HG02798 (cell line): ENCODE results near the gene CXCL12.

Experiments
- ATAC-seq: cut with Tn5 transposase; IDR thresholded peaks from one replicate; pipeline ENCODE4 v1.9.1; 2021; ENCODE audit warnings: mild to moderate bottlenecking; ENCODE audit not compliant: unreplicated experiment, poor library complexity

CXCL12 gene

DNA sequence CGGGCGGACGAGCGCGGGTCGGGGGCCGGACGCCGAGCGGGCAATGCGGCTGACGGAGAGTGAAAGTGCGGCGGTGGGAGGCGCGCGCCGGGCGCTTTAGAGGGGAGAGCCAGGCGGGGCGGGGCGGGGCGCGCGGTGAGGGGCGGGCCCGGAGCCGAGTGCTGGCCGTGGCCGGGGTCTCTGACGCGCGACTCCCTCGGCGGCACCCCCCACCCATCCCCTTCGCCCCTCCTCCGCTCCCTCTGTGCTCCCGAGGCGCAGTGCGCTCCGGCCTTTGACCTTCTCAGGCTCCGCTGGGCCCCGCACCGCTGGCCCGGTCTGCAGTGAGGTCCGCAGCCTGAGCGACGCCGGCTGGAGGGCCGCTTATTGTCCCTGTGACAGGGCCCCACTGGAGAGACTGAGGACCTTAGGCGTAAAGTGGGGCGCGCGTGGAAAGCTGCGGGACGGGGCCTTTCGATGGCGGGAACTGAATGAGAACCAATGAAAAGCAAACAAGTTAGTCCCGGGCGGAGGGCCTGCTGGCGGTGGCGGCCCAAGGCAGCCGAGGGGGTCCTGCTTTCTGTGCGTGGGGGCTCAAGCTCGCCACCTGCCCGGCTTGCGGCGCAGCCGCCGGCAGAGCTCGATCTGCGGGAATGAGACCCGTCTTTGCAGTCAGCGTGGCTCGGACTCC is at the start of gene CXCL12:
CXCL12 (minus strand) TSS at position 72 of the 670 bp plus-strand sequence. CDS start 92 bp downstream, outside the sequence.
- no peak for ATAC-seq

DNA sequence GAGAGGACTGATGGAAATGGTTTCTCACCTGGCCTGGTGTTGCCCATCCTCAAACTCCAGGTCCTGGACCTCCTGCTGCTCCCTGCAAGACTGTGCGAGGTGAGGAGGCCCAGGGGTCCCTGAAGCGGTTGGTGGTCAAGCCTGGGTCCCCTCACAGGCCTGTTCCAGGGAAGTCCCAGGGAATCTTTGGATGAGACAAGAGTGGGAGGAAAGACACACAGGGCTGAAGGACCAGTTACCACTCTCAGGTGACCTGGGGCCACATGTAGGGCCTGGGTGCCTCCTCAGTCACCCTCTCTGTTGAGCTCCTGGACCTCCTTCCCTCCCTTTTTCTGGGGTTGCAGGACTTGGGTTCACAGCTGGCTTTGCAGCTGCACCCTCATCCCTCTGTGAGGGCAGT is 42.6 kb upstream of the CXCL12 start:
- no peak for ATAC-seq

DNA sequence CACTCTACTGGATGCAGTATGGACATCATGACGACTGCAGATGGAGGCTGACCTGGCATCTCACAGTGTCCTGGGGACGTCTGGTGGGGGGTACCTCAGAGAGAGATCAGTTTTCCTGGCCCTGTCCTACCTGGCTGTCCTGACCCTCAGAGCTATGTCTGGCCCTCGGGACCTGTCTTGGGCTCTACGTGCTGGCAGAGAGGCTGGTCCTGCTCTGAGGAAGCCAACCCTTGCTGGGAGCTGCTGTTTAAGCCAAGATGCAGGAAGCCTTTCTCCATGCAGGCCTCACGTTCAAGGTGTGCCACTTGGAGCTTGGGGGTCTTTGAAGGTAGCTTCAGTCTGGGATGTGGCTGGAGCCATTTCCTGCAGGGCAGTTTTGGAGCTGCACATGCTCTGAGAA is 42.1 kb upstream of the CXCL12 start:
- no peak for ATAC-seq

DNA sequence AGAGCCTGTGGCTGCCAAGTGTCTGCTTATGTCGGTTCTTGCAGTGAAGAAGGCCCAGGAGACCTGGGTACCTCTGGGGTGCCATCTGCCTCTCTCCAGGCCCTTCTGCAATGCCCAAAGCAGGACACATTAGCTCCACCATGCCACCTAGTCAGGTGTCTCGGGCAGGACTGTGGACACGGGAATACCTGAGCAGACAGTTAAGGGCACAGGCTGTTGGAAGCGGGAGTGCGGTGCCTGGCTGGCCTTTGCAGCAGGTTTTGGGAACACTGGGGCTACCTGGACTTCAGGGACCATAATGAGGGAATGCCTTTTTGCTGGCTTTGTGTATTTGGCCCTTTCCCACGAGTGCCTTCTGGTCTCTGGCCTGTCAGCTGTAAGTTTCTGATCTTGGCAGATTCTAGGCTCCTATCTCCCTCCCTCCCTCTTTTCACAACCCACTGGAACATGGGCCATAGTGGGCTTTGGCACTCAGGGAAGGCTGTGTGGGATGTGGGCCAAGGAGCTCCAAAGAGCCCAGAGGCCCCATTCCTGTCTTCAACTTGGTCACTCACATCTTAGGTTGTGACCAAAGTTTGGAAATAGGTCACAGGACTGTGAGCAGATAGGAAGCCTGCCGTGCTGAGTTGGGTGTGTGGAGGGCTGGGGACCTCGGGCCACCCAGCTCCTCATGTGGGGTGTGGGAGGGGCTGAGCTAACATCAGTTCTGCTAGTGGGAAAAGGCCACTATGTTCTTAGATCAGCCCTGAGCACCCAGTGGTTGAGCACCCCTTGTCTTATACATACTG is 41.5 kb upstream of the CXCL12 start:
- no peak for ATAC-seq

DNA sequence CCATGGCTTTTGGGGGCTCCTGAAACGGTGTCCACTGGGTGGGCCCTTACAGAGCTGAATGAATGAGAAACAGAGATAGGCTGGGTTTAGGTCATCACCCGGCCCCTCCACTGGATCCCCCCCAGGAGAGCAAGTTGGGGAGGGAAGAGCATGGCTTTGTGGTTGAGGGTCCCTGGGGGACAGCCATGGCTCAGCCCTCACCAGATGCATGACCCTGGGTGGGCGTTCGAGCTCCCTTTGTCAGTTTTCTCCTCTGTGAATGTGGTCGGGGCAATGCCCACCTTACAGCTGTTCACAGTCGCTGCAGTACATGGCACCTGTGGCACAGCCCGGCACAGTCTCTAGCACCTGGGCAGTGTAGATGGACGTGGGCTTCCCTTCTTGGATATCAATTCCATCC is 40.6 kb upstream of the CXCL12 start:
- no peak for ATAC-seq

DNA sequence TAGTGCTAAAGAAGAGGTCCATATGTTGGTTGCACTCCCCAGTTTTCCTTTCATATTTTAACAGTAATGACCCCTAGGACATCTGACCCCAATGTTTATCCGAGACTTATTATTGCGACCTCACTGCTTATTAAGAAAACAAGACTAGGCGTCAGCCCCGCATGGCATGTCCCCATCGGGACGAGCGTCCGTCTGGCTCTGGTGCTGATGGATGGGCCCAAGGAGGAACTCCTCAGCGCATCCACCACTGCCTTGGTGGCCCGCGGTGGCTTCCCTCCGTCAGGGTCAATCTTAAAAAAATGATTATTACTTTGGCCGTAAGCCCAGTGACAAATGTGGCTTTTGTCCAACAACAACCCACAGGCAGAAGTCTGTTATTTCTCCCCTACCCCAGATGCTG is 40.1 kb upstream of the CXCL12 start:
- no peak for ATAC-seq

DNA sequence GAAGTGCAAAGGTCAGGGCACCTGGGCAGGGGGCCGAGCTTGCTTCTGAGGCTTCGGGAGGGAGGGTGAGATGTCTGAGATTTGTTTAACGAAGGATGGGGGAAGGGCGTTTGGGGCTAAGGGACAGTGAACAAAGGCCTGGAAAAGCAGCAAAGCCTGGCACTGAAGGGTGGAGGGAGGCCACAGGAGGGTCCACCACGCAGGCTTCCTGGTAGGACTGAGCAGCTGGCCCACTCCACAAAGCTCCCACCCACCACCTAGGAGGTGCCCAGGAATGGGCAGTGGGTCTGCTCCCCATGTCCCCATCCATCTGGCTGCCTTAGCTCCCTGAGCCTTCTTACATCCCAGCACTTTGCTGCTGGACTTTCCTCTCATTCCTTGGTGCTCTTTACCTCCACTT is 39.4 kb upstream of the CXCL12 start:
- ATAC-seq, result no peak

DNA sequence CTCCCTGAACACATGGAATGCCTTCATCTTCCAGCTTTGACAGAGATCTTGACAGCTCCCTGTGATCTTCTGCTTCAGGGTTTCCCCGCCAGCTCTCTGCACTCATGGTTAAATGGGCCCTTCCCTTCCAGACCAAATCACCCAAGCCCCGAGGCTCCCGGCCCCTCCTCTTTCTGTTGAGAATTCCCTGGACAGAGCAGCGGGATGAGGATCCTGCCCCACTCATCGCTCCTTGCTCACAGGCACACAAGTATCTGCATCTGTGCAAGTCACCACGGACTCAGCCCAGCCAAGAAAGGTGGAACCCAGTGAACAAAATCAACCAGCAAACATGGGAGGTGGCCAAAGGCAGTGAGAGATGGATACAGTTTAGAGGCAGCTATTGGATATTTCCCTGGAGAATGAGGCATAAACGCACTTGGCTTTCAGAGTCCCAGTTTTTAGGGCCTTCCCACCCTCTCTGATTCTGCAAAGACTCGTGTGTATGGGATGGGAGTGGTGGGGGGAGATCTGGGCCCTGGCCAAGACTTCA is 37.7 kb upstream of the CXCL12 start:
- ATAC-seq, result no peak

DNA sequence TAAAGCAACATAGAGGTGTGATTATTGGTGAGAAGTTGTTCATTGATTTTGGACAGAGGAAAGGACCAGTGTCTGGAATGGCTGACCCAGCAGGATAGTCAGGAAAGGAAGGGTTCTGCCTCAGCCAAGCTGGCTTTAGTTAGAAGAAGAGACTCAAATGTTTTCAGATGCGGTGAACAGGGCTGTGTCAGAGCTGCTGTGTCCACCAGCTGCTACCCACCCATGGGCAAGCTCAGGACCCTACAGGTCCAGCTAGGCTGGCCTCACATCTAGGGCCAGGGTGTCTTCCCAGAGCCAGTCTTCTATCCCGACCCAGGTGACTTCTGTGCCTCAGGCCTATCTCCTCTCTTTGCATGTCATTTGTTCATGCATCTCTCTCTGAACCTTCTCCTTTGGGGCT is 37.3 kb upstream of the CXCL12 start:
- ATAC-seq, result no peak

DNA sequence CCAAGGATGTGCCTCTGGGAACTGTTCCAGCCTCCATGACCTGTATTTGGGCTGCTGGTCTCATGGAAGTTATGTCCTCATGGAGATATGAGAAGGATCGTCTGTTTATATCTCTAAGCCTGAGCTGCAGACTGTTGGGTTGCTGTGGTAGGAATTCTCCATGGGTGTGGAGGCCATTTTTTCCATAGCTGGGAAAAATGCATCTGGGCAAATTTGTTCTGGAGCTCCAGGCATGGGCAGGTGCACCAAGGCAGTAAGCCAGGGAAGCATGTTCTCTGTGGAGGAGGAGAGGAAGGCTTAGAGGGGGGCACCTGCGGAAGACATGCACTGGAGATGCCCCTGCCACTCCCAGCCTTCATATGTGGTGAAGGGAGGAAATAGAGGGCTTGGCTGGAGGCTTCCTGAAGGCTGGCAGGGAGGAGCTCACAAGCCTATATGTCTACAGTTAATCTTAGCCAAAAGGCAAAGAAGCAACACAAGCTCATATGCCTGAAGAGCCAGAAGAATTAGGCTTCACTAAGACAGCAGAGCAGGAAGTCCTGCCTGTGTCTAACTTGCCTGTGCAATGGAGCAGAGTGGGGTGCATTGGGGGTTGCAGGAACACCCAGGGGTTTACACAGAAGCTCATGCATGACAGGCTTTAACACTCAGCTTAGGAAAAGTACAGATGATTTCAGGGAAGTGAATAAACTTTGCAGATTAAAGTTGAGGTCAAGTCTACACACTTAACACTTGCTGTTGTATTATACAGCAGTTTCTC is 35.1 kb upstream of the CXCL12 start:
- no peak for ATAC-seq

DNA sequence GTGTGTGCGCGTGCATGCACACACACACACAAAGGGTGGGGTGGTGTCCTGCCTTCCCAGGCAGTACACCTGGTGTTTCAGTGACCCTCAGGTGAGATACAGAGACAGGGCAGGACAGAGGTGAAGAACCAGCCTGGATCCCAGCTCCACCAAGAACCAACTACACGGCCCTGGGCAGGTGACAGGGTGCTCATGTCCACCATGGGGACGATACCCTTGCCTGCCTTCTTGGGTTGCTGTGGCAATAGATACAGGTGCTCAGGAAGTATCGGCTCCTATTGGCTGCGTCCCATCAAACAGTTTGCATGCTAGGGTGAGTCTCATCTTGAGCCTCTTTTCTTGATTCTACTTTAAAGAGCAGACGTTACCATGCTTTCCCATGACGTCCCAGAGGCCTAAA is 33.7 kb upstream of the CXCL12 start:
- ATAC-seq, result no peak

DNA sequence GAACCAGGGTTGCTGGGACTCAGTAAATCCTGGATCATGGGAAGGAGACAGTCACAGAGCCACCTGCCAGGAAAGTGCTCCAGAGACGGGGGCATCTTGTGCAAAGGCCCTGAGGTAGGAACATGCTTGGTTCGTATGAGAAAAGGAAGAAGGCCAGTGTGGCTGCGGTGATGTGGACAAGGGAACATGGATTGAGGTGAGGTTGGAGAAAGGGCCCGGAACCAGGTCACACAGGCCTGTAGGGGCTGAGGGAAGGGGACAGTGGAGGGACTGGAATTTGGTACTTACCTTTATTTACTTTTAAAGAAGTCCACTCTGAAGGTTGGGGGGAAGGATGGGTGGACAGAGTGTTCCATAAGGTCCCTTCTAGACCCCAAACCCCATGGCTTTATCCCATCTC is 32.9 kb upstream of the CXCL12 start:
- no peak for ATAC-seq

DNA sequence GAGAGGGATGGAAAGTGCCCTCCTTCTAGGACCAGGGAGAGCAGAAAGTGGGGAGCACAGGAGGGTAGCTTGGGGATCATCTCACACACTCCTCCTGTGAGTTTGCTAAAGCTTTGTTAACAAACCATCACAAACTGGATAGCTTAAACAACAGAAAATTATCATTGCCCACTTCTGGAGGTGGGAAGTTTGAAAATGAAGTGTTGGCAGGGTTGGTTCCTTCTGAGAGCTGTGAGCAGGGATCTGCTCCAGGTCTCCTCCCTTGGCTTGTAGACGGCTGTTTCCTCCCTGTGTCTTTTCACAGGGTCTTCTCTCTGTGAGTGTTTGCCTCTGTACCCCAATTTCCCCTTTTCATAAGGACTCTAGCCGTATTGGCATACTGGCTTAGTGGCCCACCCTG is 32.0 kb upstream of the CXCL12 start:
- ATAC-seq, result no peak

DNA sequence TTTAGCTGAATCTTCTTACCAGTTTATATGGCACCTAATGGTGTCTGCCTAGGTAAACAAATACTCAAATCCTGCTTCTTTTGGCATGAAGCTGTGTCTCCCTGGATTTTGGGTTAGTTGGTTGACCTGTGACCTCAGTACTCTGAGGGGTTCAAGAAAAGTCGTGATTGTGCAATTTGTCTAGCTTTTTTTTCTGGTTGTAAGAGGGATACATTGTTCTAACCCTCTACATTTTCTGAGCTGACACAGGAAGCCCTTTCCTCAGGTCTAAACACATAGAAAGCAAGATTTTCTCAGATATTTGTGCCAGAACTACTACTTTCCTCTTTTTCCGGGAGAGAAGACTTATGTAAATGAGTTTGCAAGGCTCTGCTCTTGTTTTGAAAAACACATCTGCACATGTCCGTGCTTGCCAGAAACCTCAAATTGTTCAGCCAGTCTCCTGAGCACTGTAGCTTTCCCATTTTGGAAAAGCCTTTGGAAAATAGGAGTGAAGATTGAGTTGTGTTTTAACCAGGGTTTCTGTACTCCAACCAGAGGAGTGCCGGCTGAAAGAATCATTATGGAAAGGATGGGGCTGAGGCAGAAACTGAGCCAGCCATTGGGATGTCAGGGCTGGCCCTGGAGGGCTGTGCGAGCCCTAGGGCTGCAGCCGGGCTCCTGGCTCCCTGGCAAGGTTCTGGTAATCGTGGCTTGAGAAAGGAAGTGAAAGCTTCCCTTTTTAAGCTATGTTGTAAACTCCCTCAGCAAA is 31.3 kb upstream of the CXCL12 start:
- ATAC-seq, result no peak

DNA sequence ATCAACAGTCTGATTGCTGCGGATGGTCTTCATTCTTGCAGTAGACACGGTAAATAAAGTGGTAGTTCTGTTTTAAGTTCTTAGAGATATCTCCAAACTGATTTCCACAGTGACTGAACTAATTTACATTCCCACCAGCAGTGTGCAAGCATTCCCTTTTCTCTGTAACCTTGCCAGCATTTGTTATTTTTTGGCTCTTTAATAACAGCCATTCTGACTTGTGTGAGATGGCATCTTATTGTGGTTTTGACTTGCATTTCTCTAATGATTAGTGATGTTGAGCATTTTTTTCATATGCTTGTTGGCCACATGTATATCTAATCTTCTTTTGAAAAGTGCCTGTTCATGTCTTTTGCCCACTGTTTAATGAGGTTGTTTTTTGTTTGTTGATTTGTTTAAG is 30.2 kb upstream of the CXCL12 start:
- no peak for ATAC-seq

DNA sequence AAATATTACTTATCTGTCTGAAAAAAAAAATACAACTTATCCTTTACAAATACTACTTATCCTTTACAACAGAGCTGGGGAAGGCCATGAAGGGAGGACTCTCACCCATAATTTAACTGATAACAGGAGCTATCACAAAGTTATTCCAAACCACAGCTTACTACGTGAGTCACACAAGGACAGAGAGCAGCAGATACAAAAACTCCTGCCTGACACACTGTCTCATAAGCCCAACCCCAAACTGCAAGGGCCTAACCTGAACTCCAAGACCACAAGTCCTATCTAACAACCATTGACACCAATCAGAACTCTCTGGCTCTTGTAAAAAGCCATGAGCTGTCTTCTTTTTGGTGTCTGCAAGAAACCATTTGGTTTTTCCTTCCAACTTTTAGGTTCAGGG is 28.5 kb upstream of the CXCL12 start:
- no peak for ATAC-seq

DNA sequence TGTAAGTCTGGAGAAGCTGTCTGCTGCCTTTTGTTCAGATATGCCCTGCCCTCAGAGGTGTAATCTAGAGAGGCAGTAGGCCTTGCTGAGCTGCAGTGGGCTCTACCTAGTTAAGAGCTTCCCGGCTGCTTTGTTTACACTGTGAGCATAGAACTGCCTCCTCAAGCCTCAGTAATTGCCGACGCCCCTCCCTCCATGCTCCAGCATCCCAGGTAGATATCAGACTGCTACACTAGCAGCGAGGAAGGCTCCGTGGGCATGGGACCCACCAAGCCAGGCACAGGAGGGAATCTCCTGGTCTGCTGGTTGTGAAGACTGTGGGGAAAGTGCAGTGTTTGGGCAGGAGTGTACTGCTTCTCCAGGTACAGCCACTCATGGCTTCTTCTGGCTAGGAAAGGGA is 26.4 kb upstream of the CXCL12 start:
- no peak for ATAC-seq

DNA sequence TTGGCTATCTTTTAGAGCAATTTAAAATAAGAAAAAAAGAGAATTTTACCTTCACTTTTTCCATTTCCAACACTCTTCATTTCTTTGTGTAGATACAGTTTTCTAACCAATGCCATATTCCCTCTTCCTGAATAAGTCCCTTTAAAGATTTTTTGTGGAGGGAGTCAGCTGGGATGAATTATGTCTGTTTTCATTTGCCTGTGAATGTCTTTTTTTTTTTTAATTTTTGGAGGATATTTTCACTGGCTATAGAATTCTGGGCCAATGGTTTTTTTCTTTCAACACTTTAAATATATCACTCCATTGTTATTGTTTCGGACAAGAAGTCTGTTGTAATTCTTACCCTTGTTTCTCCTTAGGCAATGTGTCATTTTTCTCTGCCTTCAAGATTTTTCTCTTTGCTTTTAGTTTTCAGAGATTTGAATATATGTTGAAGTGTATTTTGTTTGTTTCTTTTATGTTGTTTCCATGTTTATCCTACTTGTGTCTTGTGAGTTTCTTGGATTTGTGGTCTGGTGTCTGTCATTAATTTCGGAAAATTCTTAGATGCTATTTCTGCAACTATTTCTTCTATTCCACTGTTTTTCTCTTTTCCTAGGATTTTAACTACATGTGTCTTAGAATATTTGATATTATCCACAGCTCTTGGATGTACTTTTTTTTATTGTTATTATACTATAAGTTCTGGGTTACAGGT is 20.0 kb upstream of the CXCL12 start:
- ATAC-seq, result no peak

DNA sequence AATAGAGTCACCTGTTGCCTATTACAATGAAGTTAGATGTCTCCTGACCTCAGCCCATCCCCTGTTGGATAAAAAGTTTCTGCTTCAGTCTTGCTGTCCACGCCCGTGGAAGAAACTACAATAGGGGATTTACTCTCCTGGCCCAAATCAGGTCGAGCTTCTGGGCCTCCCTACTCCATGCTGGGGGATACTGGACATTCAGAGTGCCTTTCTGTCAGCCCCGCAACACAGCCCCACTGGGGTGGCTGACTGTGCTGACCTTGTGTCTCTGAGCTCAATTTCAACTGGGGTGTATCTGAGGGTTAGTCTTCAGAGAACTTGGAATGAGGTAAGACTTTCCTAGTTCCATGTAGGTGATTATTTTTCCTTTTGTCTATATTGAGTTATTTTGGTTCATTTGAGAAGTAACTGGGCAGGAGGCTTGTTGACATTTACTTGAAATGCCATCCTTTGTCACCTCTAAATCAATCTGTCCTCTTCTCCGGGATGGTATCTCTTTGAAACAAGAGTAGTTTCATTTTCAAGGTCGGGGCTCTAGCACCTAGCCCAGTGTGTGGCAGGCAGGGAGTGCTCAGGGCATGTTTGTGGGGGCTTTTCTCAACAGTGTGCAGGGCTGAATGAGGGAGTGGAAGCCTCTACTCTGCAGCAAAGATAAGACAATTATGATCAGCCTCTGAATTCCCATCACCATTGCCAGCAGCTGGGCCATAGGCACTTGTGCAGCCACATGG is 17.7 kb upstream of the CXCL12 start:
- ATAC-seq, result no peak
